NT2/D1 (cell line): ENCODE measurements around the gene FUT7.

Experiments
- YY1 ChIP-seq: IDR thresholded peaks from 2 replicates; pipeline ENCODE4 v1.6.1; 2011; ENCODE audit not compliant: insufficient read length, insufficient read depth
- ZNF274 ChIP-seq: IDR thresholded peaks from 2 replicates; pipeline ENCODE4 v1.6.1; 2011; ENCODE audit warnings: mild to moderate bottlenecking, low read depth, low read length

- TF ChIP-seq ZNF274 (no peak), YY1 (no peak)
Observed at GRCh38 chr9:136995362-136995761, 36.5 kb downstream of the FUT7 start.
